Skeletal muscle tissue (tissue), 4 donors: ENCODE data around the gene THPO. TPM values are rescaled to one million over a fixed set of nuclear protein-coding genes. Genes with fewer than 3 reads are reported as not detected.

ENCODE experiments used
- H3K27ac ChIP-seq: one replicate; pipeline ENCODE4 v1.7.0; 2013; ENCODE audit warnings: mild to moderate bottlenecking, low read depth, low read length, inconsistent platforms
- H3K27me3 ChIP-seq, 3 donors: one replicate each; pipeline ENCODE4 v1.7.0; 2013; ENCODE audit warnings: low read length in 3 of 3; ENCODE audit not compliant: control insufficient read depth in 3 of 3, insufficient read depth in 3 of 3
- H3K36me3 ChIP-seq, 3 donors: one replicate each; pipeline ENCODE4 v1.7.0; 2013; ENCODE audit warnings: low read length in 3 of 3; ENCODE audit not compliant: control insufficient read depth in 3 of 3, insufficient read depth in 3 of 3
- H3K4me1 ChIP-seq, 3 donors: one replicate each; pipeline ENCODE4 v1.7.0; 2013; ENCODE audit warnings: low read length in 3 of 3, mild to moderate bottlenecking in 3 of 3; ENCODE audit not compliant: control insufficient read depth in 3 of 3, insufficient read depth in 3 of 3
- H3K4me3 ChIP-seq, 3 donors: one replicate each; pipeline ENCODE4 v1.7.0; 2013; ENCODE audit warnings: low read length in 3 of 3
- H3K9ac ChIP-seq, 3 donors: one replicate each; pipeline ENCODE4 v1.7.0; 2013; ENCODE audit warnings: low read length in 3 of 3, mild to moderate bottlenecking in 3 of 3, moderate library complexity in 2 of 3, low read depth in 1 of 3
- H3K9me3 ChIP-seq, 3 donors: one replicate each; pipeline ENCODE4 v1.7.0; 2013; ENCODE audit warnings: low read length in 3 of 3; ENCODE audit not compliant: control insufficient read depth in 3 of 3
- total RNA-seq: library from RNA; depleted of rRNA; stranded (reverse); fragments of >200 nt; gene quantifications from one replicate; pipeline ENCODE4 v1.2.3, GENCODE V29; 2014
- donor health status: Osteomylitis.

The THPO gene
- total RNA-seq, 1 donor from 2014 or later: under 0.01 TPM

DNA sequence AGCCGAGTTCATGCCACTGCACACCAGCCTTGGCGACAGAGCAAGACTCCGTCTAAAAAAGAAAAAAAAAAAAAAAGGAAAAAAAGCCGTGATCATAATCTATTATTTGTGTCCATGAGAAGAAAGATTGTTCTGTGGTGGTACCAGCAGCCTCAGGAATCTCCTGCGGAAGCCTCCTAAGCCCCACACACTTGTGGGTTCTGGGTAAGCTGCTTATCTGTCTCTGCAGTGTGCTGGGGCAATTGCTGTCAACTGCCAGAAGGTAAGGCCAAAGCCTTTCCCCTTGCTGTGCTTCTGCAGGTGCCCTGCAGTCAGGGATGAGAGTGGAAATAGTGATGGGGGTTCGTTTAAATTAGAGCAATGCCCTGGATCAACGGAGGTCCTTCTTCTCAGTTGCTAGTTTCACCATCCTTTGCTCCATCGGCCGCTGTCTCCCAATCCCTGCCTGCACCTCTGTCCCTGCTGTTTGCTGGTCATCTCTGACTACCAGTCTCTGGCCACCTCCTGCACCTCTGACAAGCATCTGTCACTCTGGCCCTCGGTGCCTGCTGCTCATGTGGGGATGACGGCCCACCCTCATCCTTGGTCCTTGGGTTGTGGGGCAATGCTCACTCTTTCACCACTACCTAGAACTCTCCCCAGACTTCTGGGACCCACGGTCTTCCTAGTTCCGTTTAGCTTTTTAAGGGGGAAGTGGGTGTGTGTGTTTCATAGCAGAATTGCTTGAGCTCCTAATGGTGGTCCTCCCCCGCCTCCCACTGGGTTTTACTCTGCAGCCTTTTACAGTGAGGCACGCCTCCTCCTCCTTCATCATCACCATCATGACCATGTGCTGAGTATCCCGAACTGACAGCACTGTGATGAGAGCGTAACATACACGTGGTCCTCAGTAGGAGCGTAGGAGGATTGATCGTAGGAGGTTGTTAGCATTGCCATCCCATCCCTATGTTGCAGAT lies 27.3 kb upstream of the THPO start:
- H3K27ac ChIP-seq: no peak overlapping the region
- H3K9ac ChIP-seq: no peak overlapping the region

DNA sequence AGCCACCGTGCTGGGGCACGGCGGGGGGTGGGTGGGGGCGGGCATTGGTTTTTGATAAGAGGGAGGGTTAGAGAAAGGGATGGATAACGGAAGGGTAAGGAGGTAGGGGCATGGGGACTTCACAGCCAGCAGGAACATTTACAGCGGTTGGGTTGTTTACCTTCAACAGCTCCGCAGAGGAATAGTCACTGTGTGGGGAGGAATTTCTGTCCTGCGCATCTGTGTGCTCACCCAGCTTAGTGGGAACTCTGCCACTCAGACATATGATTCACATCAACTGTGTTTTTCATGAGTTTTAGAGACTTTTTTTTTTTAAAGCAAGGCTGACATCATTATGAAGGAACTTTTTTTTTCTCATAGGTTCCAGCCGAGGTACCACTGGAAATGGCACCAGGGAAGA lies 21.4 kb upstream of the THPO start:
- Histone ChIP-seq H3K27ac (no peak overlapping the region), H3K9me3 (no peaks in the 10 kb centered on the region), H3K4me1 (no peaks in the 10 kb centered on the region), H3K36me3 (no peaks in the 10 kb centered on the region), H3K9ac (no peak overlapping the region), H3K4me3 (no peak overlapping the region), H3K27me3 (peaks cover 0 to 11% (median 0%) of the 10 kb centered on the region in 3 donors)

More for the DNA sequence above, 27.3 kb upstream of the THPO start:
- Histone ChIP-seq H3K27me3 (peaks cover 0 to 11% (median 0%) of the 10 kb centered on the region in 3 donors), H3K9me3 (no peaks in the 10 kb centered on the region), H3K4me3 (no peak overlapping the region), H3K36me3 (no peaks in the 10 kb centered on the region), H3K4me1 (no peaks in the 10 kb centered on the region)

DNA sequence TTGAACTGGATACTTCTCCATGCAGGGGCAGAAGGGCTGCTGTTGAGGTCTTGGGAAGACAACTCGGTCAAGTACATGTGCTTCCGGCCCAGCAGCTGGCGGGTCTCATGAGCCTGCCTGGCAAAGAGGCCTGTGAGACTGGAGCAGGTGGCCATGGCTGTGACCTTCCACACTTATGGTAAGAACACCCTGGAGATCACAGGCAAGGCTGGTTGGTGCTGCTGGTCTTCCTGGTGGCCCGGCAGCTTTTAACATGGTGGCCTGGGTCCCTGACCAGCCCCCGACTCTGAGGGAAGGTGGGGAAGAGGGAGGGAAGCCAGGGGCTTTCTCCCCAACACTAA lies 17.3 kb upstream of the THPO start:
- H3K36me3 ChIP-seq: no peaks in the 10 kb centered on the region
- H3K27ac ChIP-seq: no peak overlapping the region
- no peak overlapping the region for H3K9ac ChIP-seq
- no peak overlapping the region for H3K4me3 ChIP-seq
- H3K9me3 ChIP-seq: no peaks in the 10 kb centered on the region
- no peaks in the 10 kb centered on the region for H3K27me3 ChIP-seq
- H3K4me1 ChIP-seq: no peaks in the 10 kb centered on the region

DNA sequence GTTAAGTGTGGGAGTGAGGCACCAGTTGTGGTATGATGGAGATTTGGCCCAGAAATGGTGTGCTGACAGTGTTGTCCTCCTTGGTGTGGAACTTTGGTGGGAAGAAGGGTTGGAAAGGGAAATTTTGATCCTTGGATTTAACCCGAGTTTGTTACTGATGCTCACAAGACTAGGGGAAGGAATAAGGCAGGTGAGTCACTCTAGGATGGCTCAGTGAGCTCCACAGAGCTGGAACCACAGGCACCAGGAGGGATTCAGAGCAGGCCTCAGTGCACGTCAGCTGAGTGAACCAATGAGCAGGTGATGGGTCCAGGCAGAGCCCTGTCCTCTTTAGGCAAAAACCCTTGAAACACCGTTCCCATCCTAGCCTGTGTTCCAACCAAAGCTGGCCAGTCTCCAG lies 13.3 kb upstream of the THPO start:
- no peaks in the 10 kb centered on the region for H3K27me3 ChIP-seq
- no peak overlapping the region for H3K27ac ChIP-seq
- no peak overlapping the region for H3K9ac ChIP-seq
- H3K4me3 ChIP-seq: no peak overlapping the region
- H3K4me1 ChIP-seq: no peaks in the 10 kb centered on the region
- no peaks in the 10 kb centered on the region for H3K9me3 ChIP-seq
- peaks cover 0 to 15% (median 0%) of the 10 kb centered on the region in 3 donors for H3K36me3 ChIP-seq

DNA sequence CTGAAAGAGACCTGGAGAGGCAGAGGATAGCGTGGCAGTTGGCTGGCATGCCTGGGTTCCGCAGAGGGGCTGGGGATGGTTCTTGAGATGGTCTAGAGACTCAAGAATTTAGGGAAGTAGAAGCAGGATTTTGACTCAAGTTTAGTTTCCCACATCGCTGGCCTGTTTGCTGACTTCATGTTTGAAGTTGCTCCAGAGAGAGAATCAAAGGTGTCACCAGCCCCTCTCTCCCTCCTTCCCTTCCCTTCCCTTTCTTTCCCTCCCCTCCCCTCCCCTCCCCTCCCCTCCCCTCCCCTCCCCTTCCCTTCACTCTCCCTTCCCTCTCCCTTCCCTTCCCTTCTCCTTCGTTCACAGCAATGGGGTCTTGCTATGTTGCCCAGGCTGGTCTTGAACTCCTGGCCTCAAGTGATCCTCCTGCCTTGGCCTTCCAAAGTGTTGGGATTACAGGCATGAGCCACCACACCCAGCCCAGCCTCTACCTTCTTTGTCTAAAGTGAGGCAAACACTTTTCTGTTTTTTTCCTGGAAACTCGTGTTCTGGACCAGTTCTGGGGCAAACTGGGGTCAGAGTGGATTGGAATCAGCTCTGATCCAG lies 12.0 kb upstream of the THPO start:
- no peak overlapping the region for H3K27ac ChIP-seq

DNA sequence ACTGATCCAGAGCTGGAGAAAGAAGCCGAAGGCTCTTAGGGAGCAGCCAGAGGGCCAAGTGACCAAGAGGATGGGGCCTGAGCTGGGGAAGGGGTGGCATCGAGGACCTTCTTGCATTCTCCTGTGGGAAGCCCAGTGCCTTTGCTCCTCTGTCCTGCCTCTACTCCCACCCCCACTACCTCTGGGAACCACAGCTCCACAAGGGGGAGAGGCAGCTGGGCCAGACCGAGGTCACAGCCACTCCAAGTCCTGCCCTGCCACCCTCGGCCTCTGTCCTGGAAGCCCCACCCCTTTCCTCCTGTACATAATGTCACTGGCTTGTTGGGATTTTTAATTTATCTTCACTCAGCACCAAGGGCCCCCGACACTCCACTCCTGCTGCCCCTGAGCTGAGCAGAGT lies 11.4 kb upstream of the THPO start:
- Histone ChIP-seq H3K9ac (no peak overlapping the region), H3K9me3 (no peaks in the 10 kb centered on the region), H3K4me3 (no peak overlapping the region), H3K36me3 (peaks cover 0 to 15% (median 0%) of the 10 kb centered on the region in 3 donors), H3K27ac (no peak overlapping the region), H3K4me1 (no peaks in the 10 kb centered on the region), H3K27me3 (no peaks in the 10 kb centered on the region)

More for the DNA sequence above, 12.0 kb upstream of the THPO start:
- Histone ChIP-seq H3K4me1 (no peaks in the 10 kb centered on the region), H3K4me3 (no peak overlapping the region), H3K9ac (no peak overlapping the region), H3K36me3 (peaks cover 0 to 15% (median 0%) of the 10 kb centered on the region in 3 donors), H3K27me3 (no peaks in the 10 kb centered on the region), H3K9me3 (no peaks in the 10 kb centered on the region)

DNA sequence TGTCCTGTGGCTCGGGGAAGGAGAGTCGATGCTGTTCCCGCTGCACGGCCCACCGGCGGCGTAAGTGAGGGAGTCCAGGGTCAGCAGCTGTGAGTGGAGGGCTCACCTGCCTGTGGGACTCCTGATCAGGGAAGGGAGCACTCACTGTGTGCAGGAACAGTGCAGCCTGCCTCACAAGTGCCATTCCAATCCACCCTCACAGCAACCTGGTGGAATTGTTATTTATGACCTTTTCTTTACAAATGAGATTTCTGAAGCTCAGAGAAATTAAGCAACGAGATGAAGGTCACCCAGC lies 10.9 kb upstream of the THPO start:
- Histone ChIP-seq H3K9me3 (no peaks in the 10 kb centered on the region), H3K36me3 (peaks cover 0 to 15% (median 0%) of the 10 kb centered on the region in 3 donors), H3K27ac (no peak overlapping the region), H3K4me3 (no peak overlapping the region), H3K4me1 (no peaks in the 10 kb centered on the region), H3K9ac (no peak overlapping the region), H3K27me3 (no peaks in the 10 kb centered on the region)

- Histone ChIP-seq H3K36me3 (peaks cover 0 to 15% (median 2%) of the 10 kb centered on the region in 3 donors), H3K4me1 (no peaks in the 10 kb centered on the region), H3K27me3 (no peaks in the 10 kb centered on the region), H3K9ac (no peak overlapping the region), H3K4me3 (no peak overlapping the region), H3K9me3 (no peaks in the 10 kb centered on the region), H3K27ac (no peak overlapping the region)
These were observed 10.3 kb upstream of the THPO start for GRCh38 chr3:184388164-184388935.

GRCh38 chr3:184387174-184387714 lies 9.2 kb upstream of the THPO start:
- Histone ChIP-seq H3K4me3 (no peak overlapping the region), H3K36me3 (peaks cover 0 to 19% (median 3%) of the 10 kb centered on the region in 3 donors), H3K9me3 (no peaks in the 10 kb centered on the region), H3K27me3 (no peaks in the 10 kb centered on the region), H3K4me1 (peaks cover 0 to under 1% (median 0%) of the 10 kb centered on the region in 3 donors), H3K27ac (no peak overlapping the region), H3K9ac (no peak overlapping the region)
